ENCODE data around the gene BABAM2.

The BABAM2 gene

GRCh38 chr2:27912512-27912911 lies 22.0 kb downstream of the BABAM2 start:
- no peak for DNase-seq (ENCODE audit: low read depth)

GRCh38 chr2:27914041-27914804 lies 23.7 kb downstream of the BABAM2 start:
- no peak for DNase-seq (ENCODE audit: low read depth)

GRCh38 chr2:27914805-27915175 lies 24.3 kb downstream of the BABAM2 start:
- DNase-seq (ENCODE audit: low read depth), result no peak

- DNase-seq (ENCODE audit: low read depth), result no peak
Observed at GRCh38 chr2:27915191-27915590, 24.7 kb downstream of the BABAM2 start.

- no peak for DNase-seq (ENCODE audit: low read depth)
Observed at GRCh38 chr2:27915874-27916273, 25.3 kb downstream of the BABAM2 start.

GRCh38 chr2:27916293-27916995 lies 25.9 kb downstream of the BABAM2 start:
- DNase-seq (ENCODE audit: low read depth), result no peak

- no peak for DNase-seq (ENCODE audit: low read depth)
Observed at GRCh38 chr2:27920148-27920885, 29.8 kb downstream of the BABAM2 start.

- no peak for DNase-seq (ENCODE audit: low read depth)
Observed at GRCh38 chr2:27921424-27921823, 30.9 kb downstream of the BABAM2 start.

- no peak for DNase-seq (ENCODE audit: low read depth)
Observed at GRCh38 chr2:27921880-27922547, 31.5 kb downstream of the BABAM2 start.

- DNase-seq (ENCODE audit: low read depth), result no peak
Observed at GRCh38 chr2:27922842-27923241, 32.3 kb downstream of the BABAM2 start.

GRCh38 chr2:27925766-27926472 lies 35.4 kb downstream of the BABAM2 start:
- DNase-seq (ENCODE audit: low read depth), result no peak

GRCh38 chr2:27929916-27930486 lies 39.5 kb downstream of the BABAM2 start:
- DNase-seq (ENCODE audit: low read depth), result no peak

- DNase-seq (ENCODE audit: low read depth), result no peak
Observed at GRCh38 chr2:27931361-27931950, 40.9 kb downstream of the BABAM2 start.

- DNase-seq (ENCODE audit: low read depth), result no peak
Observed at GRCh38 chr2:27932396-27932795, 41.9 kb downstream of the BABAM2 start.

- no peak for DNase-seq (ENCODE audit: low read depth)
Observed at GRCh38 chr2:27935026-27935425, 44.5 kb downstream of the BABAM2 start.

GRCh38 chr2:27940090-27940671 lies 49.7 kb downstream of the BABAM2 start:
- DNase-seq (ENCODE audit: low read depth), result no peak

- no peak for DNase-seq (ENCODE audit: low read depth)
Observed at GRCh38 chr2:27940982-27941381, 50.5 kb downstream of the BABAM2 start.

- DNase-seq (ENCODE audit: low read depth), result no peak
Observed at GRCh38 chr2:27942612-27943547, 52.4 kb downstream of the BABAM2 start.

GRCh38 chr2:27946530-27947060 lies 56.1 kb downstream of the BABAM2 start:
- DNase-seq (ENCODE audit: low read depth), result no peak
